GM04503 (cell line): ENCODE results near the gene ABLIM1.
A peak's percentile ranks its signal among the peaks of the same experiment; 100 is the strongest.

Experiments used
- DNase-seq: peaks from one replicate; pipeline ENCODE4 v3.0.0-alpha.2; 2012; ENCODE audit warnings: low read depth

Gene ABLIM1

GRCh38 chr10:114517368-114518250, 140.5 kb downstream of the ABLIM1 start:
- no peak for DNase-seq

- DNase-seq = no peak
Observed at GRCh38 chr10:114516356-114516755, 141.7 kb downstream of the ABLIM1 start.

DNA sequence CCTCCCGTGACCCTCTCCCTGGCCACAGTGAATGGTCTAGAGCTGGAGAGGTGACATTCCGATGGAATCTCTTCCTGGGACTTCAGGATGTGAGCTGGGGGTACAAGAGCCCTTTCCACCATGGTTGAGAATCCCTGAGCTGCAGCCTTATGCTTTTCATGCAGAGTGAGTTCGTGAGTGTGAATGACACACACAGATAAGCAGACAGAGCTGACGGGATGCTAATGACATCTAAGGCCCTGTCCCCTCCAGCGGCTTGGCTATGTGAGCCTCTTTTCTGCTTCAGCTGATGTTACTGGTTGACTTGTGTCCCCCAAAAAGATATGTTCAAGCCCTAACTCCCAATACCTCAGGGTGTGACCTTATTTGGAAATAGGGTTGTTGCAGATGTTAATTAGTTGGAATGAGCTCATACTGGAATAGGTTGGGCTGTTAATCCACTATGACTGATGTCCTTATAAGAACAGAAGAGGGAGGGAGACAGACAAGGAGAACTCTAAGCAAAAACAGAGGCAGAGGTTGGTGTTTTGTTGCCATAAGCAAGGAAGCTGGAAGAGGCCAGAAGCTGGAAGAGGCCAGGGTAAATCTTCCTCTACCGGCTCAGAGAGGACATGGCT, 142.7 kb downstream of the ABLIM1 start:
- no peak for DNase-seq

GRCh38 chr10:114513381-114513792, 144.7 kb downstream of the ABLIM1 start:
- no peak for DNase-seq

DNA sequence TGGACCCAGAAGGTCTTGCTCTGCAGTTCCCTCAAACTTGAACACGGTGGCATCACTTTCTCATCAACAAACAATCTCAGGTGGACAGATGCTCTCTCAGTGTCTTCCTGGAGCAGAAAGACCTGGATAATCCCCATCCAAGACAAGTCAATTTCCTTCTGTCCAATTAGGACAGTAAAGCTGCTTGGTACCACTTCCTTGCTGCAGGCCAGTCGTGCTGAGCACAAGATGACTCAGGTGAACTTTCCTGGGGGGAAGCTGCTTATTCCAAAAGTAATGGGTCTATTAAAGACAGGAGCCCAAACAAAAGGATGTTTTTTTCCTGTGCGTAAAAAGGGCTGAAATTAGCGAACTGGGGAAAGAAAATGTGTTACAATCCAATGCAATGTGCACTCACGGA, 146.2 kb downstream of the ABLIM1 start:
- DNase-seq = no peak

DNA sequence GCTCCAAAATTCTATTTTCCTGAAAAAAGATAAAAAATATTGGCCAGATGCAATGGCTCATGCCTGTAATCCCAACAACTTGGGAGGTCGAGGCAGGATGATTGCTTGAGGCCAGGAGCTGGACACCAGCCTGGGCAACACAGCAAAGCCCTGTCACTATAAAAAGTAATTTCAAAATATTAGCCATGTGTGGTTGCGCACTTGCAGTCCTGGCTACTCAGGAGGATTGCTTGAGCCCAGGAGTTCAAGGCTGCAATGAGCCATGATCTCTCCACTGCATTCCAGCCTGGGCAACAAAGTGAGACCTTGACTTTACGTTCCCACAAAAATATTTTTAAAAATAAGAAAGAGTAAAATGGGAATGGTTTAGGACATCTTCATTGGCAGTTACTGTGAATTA, 149.7 kb downstream of the ABLIM1 start:
- DNase-seq = no peak

DNA sequence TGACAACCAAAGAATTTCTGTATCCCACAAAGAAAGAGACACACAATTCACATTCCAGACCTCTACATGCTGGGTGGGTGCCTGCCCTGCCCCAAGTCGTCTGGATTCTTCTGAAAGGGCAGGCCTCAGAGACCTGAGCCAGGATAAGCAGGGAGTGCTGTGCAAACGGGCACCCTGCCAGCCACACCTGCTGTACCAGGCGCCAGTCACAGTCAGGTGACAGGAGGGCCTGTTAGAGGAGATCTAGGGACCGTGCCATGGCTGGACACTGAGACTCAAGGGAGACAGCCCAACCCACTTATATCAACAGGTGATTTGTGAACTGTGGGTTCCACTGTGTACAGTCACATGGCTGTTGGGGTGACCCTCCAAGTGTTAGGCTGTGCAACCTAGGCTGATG, 150.6 kb downstream of the ABLIM1 start:
- DNase-seq = no peak

- no peak for DNase-seq
Observed at GRCh38 chr10:114506871-114507385, 151.1 kb downstream of the ABLIM1 start.

GRCh38 chr10:114504769-114505579, 153.1 kb downstream of the ABLIM1 start:
- peak; percentile 72 for DNase-seq

GRCh38 chr10:114502074-114502473, 156.0 kb downstream of the ABLIM1 start:
- DNase-seq = no peak

- DNase-seq = no peak
Observed at GRCh38 chr10:114501650-114502049, 156.4 kb downstream of the ABLIM1 start.

DNA sequence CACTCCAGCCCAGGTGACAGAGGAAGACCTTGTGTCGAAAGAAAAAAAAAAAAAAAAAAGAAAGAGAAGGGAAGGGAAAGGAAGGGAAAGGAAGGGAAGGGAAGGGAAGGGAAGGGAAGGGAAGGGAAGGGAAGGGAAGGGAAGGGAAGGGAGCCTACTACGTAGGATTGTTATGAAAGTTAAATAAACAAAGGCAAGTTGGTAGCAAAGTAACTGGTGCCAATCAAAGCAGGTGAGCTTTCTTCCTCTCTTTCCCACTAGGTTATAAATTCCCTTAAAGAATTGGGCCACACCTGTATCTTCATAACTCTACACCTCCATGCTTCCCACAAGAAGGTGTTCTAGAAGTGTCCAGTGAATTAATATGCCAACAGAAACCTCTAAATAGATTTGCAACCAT, 157.4 kb downstream of the ABLIM1 start:
- DNase-seq = no peak

- DNase-seq = no peak
Observed at GRCh38 chr10:114499630-114500190, 158.4 kb downstream of the ABLIM1 start.

- DNase-seq = no peak
Observed at GRCh38 chr10:114499116-114499515, 159.0 kb downstream of the ABLIM1 start.

- DNase-seq = no peak
Observed at GRCh38 chr10:114498413-114499111, 159.5 kb downstream of the ABLIM1 start.

DNA sequence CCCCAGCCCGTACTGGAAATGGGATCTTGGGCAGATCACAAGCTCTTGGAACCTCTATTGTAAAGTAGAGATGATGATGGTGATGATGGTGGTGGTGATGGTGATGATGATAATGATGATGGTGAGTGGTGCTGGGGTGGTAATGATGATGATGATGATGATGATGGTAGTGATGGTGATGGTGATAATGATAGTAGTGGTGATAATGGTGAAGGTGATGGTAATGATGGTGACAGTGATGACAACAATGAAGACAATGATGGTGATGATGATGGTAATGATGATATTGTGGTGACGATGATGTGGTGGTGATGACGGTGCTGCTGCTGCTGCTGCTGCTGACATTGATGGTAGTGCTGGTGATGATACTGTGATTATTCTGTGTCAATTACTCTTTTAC, 162.8 kb downstream of the ABLIM1 start:
- DNase-seq = no peak

GRCh38 chr10:114492351-114493037, 165.6 kb downstream of the ABLIM1 start:
- no peak for DNase-seq

GRCh38 chr10:114491933-114492332, 166.1 kb downstream of the ABLIM1 start:
- DNase-seq = no peak

- no peak for DNase-seq
Observed at GRCh38 chr10:114491419-114491818, 166.7 kb downstream of the ABLIM1 start.

DNA sequence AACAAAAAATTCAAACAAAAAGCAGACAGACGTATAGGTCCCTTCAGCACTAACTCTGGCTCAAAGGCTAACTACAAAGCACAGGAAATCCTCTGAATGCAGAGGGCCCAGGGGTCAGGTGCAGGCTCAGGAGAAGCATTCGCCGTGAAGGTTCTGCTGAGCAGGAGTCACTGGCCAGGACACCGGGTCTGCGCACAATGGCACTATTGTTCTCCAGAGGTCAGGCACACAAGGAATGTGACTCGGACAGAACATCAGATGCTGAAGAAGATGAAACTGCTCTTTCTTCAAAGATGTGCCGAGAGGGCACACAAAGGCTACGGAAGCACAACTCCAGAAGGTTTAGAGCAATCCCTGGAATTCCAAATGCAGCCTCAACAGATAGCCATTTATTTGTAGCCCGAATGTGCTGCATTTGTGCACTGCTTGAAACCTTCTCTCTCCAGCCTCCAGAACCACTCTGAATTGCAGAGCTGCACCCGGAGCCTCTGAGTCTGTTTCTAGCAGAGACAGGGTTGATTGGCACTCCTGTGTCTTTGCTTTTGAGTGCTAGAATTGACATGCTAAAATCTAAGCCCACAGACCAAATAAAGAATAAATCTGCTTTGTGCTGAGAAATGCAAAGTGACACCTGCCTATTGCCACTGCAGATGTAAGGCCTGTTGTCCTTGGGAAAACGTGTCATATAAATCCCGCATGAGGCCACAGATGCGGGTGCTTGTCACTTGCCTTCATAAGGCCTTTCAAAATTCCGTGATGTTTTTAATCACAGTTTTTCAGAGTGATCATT, 168.4 kb downstream of the ABLIM1 start:
- no peak for DNase-seq
